GM19328 (cell line): ENCODE data around the gene PAK4.
"Not testable (repeated sequence)": the region's sequence is repeated elsewhere in the genome, so short reads cannot be mapped to it uniquely, and the experiment has no call there.

ENCODE experiments used
- ATAC-seq: cut with Tn5 transposase; IDR thresholded peaks from one replicate; pipeline ENCODE4 v1.9.1; 2021; ENCODE audit warnings: mild to moderate bottlenecking, moderate library complexity; ENCODE audit not compliant: unreplicated experiment

PAK4 gene

DNA sequence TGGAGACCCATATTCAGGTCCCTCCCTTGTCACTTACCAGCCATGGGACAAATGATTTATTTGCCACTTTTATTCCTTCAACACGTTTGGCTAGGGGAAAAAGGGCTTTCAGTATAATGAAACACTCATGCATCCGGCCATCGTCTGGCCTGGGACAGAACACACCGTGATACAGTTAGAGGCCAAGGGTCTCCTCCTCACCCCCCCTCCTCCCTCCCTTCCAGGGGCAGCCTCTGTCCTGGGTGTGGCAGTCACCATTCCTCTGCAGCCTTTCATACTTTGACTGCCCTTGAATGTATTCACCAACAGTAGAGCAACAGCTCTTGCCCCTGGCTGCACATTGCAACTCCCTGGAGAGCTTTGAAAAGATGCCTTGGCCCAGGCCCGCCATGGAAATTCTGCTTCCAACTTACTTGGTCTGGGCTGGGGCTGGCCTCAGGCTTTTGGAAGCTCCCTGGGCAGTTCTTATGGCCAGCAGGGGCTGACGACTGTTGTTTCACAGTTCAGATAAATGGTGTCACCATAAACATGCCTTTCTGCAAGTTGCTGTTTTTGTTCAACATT is 3.0 kb downstream of the PAK4 start:
- ATAC-seq: no peak

DNA sequence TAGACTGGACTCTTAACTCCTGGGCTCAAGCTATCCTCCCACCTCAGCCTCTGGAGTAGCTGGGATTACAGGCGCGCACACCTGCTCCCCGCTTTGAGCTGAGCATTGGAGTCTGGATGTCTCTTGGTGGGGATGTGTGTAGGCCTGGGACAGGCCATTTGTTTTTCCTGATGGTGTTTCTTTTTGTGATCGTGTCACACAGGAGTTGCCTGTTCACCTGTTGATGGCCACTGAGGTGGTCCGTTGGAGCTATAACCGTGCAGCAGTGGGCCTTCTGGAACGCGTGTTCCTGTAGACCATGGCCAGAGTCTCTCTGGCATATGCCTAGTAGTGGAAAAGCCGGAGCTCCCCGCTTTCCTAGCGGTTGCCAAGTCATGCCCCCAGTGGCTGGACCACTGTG is 3.5 kb downstream of the PAK4 start:
- no peak for ATAC-seq

GRCh38 chr19:39130337-39131254 is 5.0 kb downstream of the PAK4 start:
- ATAC-seq: no peak

- ATAC-seq: no peak
Observed at GRCh38 chr19:39131255-39131755, 5.7 kb downstream of the PAK4 start.

GRCh38 chr19:39132344-39132969 is 6.9 kb downstream of the PAK4 start:
- no peak for ATAC-seq

DNA sequence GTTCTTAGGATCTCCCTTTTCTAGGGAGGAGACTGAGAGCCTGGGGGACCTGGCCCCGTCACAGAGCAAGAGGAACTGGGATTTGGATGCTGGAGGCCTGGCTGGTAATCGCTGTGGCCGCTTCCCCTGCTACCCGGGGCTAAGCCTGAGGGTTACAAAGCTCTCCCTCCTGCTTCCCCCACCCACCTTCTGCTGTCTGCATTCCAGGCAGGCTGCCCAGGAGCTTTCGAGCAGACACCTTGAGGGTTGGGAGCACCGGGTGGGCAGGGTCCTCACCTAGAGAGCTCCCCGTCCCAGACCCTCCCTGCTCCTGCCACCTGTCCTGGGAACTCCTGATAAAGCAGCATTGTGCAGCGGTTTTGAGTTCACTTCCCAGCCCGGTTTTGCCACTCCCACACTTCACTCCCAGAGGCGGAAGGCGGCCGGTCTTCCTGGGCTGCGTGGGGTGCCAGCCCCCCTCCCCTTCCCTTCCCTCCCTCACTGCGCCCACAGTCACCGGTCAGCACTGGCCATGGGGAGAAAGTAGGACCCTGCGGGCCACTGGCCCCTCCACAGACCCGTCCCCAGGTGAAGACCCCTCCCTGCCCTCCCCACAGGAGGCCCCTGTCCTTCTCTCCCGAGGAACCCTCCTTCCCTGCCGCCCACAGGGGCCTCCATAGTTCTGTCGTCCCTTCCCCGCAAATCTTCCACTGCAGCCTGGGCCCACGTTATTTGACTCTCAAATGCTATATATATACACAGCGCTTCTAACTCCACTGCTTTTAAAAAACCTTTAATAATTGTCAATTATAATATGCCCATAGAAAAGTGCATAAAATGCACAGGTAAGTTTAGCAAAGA is 8.1 kb downstream of the PAK4 start:
- no peak for ATAC-seq

- ATAC-seq: no peak
Observed at GRCh38 chr19:39135701-39136100, 10.1 kb downstream of the PAK4 start.

GRCh38 chr19:39136225-39136940 is 10.8 kb downstream of the PAK4 start:
- ATAC-seq: no peak

DNA sequence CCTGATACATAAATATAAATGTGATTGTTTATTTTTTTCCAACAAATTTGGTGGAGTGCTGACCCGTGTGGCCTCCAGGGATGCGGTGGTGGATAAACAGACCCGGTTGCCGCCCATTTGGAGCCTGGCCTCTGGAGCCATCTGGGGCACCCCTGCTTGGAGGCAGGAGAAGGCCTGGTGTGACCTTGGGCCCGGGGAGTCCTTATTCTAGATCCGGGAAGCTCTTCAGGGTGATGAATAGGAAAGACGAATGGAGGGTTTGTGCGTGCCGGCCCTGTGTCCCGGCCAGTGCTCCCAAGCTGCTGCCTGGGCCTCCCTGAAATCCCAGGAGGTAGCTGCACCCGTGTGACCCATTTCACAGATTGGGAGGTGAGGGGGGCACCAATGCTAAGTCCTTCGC is 11.5 kb downstream of the PAK4 start:
- no peak for ATAC-seq

GRCh38 chr19:39138221-39139211 is 12.9 kb downstream of the PAK4 start:
- no peak for ATAC-seq

- ATAC-seq: no peak
Observed at GRCh38 chr19:39139305-39139874, 13.8 kb downstream of the PAK4 start.

DNA sequence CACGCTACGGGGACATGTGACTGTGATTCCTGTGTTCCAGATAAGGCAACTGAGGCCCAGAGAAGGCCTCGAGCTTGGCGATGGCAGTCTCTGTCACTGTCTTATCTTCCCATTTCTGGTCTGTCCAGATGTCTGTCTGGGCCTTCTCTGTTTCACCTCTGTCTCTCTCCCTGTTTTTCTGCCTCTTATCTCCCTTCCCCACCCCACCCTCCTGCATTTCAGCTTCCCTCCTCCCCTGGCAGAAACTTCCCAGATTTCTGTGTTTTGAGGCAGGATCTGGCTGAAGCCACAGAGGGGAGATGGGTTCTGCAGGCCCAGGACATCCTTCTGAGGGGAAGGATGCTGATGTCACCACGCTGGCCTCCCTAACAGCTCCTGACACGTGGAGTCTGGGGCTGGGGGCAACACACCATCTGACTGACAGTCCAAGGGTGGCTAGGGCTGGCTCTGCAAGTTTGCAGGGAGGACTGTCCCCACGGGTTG is 14.4 kb downstream of the PAK4 start:
- no peak for ATAC-seq

- ATAC-seq: no peak
Observed at GRCh38 chr19:39140594-39140993, 15.0 kb downstream of the PAK4 start.

DNA sequence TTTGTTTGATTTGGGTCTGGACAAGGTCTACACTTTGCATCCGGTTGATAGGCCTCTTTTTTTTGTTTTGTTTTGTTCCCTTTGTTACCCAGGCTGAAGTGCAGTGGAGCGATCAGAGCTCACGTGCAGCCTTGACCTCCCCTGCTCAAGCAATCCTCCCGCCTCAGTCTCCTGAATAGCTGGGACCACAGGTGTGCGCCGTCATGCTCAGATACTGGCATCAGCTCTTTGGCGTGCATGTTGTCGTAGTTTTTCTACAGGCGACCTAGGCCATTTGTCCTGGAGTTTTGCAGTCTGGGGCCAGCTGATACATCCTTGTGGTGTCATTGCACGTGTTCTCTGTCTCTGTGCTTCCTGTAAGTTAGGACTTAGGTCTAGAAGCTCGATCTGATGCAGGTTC is 16.3 kb downstream of the PAK4 start:
- no peak for ATAC-seq

DNA sequence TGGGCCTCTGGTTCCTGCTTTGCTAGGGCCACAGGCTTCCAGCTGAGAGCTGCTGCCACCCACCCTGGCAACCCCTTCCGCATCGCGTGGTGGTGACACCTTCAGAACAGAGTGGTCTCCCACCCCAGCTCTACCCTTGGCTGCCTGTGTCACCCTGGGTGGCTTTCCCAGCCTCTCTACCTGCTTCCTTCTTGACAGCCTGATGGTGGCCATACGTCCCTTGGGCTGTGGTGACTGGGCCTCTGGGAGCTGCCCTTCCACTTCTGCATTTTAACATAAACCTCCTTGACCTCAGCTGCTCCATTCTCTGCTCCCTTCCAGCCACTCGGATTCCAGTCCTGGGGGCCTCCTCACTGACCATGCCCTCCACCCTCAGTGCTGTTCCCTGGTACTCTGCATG is 17.0 kb downstream of the PAK4 start:
- ATAC-seq: no peak

GRCh38 chr19:39143757-39144289 is 18.2 kb downstream of the PAK4 start:
- ATAC-seq: not testable (repeated sequence)

DNA sequence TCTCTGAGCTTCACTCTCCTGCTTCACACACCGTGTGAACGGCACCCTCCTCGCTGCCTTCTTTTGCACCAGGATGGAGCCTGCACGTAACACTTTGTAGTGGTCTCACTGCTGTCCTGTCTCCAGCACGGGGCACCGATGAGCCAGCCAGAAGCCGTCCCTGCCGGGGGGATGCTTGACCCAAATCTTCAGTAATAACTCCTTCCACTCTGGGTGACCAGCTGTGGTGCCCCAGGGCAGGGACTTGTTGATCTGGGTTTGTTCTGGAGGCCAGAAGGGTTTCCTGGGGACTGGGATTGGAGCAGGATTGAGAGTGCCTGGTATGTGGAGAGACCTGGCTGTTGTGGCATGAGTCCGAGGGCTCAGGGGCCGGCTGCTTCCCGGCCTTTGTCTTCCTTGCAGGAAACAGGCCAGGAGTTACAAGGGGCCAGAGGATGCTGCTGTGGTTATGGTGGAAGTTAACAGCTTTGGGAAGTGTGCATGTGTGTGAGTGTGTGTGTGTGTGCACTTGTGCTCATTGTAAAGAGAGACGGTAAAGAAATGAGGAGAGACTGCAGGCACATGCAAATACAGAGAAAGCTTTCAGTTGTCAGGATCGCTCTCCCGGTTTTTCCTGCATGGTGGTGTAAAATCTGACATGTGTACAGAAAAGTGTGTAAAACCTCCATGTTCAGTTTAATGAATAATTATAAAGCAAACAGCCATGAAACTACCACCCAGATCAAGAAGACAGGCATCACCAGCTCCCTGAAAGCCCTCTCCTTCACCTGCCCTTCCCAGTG is 18.9 kb downstream of the PAK4 start:
- no peak for ATAC-seq
